ENCODE measurements around the gene RC3H1.

DNA sequence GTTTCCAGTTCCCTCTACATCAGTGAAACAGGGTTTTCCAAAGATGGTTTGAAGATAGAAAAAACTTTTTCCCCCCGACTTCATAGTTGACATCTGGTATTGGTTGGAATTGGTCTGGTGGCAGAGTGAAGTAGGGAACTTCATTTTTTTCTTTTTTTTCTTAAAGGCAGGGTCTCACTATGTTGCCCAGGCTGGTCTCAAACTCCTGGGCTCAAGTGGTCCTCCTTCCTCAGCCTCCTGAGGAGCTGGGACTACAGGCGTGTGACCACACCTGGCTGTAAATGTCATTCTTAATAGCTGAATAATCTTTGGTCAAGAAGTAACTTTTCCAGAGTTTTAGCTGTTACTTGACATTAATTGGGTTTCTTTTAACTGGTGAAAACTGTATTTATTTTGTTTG lies 132.3 kb downstream of the RC3H1 start:
- TF ChIP-seq EZH2 (optimal IDR thresholded peaks at IDR 0.05; ENCODE audit: low read depth, low read length): no peak
- TF ChIP-seq, protein P1, sequence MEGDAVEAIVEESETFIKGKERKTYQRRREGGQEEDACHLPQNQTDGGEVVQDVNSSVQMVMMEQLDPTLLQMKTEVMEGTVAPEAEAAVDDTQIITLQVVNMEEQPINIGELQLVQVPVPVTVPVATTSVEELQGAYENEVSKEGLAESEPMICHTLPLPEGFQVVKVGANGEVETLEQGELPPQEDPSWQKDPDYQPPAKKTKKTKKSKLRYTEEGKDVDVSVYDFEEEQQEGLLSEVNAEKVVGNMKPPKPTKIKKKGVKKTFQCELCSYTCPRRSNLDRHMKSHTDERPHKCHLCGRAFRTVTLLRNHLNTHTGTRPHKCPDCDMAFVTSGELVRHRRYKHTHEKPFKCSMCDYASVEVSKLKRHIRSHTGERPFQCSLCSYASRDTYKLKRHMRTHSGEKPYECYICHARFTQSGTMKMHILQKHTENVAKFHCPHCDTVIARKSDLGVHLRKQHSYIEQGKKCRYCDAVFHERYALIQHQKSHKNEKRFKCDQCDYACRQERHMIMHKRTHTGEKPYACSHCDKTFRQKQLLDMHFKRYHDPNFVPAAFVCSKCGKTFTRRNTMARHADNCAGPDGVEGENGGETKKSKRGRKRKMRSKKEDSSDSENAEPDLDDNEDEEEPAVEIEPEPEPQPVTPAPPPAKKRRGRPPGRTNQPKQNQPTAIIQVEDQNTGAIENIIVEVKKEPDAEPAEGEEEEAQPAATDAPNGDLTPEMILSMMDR (IDR thresholded peaks at IDR 0.05; ENCODE audit: low read length): no peak
- TF ChIP-seq EZH2phosphoT487 (IDR thresholded peaks at IDR 0.05; ENCODE audit: low read length): no peak

Data from MM.1S (cell line).